Ovary (tissue), 3 donors: ENCODE measurements around the gene PLCB4.

Source experiments
- POLR2A ChIP-seq: fragments of 450-650 bp; IDR thresholded peaks from one replicate; pipeline ENCODE4 v1.6.1; 2017; ENCODE audit warnings: antibody characterized with exemption, mild to moderate bottlenecking, moderate library complexity
- TF ChIP-seq, protein P1 (sequence below), 3 donors: fragments of 450-650 bp in 2 of 3; fragments of 200-600 bp in 1 of 3; IDR thresholded peaks; one replicate each; pipeline versions ENCODE4 v1.5.1 to v1.8.0; 2016 to 2022; ENCODE audit warnings: antibody characterized with exemption in 3 of 3, mild to moderate bottlenecking in 1 of 3
- donor health status: DM: no; HTN: no; CAD: no.

DNA sequence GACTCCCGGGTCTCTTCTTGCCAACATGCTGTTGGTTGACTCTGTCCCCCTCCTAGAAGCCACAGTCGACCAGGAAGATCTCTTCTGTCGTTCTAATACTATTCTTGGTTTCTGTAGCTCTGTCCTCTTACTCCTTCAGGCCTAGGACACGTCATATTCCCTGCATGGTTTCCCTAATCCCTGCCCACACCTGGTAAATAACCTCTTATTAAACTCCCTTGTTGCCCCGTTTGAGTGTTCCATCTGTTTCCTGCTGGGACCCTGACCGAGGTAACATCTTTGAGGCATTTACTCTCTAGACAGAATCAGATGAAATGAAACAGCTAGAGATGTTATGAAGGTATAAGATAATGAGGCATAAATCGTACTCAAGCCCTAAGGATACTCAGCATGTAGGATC is 68.1 kb downstream of the PLCB4 start:
- TF ChIP-seq, protein P1, sequence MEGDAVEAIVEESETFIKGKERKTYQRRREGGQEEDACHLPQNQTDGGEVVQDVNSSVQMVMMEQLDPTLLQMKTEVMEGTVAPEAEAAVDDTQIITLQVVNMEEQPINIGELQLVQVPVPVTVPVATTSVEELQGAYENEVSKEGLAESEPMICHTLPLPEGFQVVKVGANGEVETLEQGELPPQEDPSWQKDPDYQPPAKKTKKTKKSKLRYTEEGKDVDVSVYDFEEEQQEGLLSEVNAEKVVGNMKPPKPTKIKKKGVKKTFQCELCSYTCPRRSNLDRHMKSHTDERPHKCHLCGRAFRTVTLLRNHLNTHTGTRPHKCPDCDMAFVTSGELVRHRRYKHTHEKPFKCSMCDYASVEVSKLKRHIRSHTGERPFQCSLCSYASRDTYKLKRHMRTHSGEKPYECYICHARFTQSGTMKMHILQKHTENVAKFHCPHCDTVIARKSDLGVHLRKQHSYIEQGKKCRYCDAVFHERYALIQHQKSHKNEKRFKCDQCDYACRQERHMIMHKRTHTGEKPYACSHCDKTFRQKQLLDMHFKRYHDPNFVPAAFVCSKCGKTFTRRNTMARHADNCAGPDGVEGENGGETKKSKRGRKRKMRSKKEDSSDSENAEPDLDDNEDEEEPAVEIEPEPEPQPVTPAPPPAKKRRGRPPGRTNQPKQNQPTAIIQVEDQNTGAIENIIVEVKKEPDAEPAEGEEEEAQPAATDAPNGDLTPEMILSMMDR (IDR thresholded peaks at IDR 0.05) = no peak
- no peak for TF ChIP-seq POLR2A
